T-helper 22 cell (primary cell): ENCODE measurements around the gene KCNH4.
"Not testable (repeated sequence)": the region's sequence is repeated elsewhere in the genome, so short reads cannot be mapped to it uniquely, and the experiment has no call there.

ENCODE experiments used
- DNase-seq: peaks from one replicate; pipeline ENCODE4 v3.0.0-alpha.2; 2020; ENCODE audit warnings: low read depth

KCNH4 gene

DNA sequence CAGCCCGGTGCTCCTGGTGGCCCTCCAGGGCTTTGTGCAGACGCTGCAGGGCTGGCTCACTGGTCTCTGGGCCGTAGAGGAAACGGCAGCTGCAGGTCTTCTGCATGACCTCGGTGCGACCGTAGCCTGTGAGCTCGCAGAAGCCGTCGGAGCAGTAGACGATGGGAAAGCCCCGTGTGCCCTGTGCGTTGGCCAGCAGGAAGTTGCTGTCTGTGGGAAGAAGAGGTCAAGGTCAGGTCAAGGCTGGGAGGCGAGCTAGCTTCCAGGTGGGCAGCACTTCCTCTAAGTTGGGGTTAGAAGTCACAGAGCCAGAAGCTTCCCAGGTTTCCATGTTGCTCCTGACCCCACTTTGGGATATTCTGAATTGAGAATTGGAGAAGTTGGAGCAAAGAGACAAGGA is 2.1 kb downstream of the KCNH4 start:
- DNase-seq = no peak

DNA sequence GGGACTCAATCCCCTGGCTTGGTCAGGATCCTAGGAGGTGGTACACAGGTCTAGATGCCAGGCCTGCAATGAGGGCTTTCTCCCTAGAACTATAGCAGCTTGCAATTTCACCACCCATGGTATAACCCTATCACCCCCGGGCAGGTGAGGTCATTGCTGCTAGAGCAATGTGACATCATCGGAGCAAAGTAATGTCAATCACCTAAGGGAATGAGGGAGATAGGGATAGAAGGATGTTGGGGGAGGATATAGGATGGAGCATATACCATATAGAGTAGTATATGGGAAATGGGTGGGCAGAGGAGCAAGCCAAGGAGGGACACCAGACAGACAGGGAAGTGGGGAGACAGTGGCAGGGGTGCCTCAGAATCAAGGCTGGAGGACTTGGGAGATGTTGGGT is 3.3 kb downstream of the KCNH4 start:
- DNase-seq = no peak

GRCh38 chr17:42174126-42174783 is 6.7 kb downstream of the KCNH4 start:
- no peak for DNase-seq

- no peak for DNase-seq
Measured at GRCh38 chr17:42171831-42172230, 9.1 kb downstream of the KCNH4 start.

GRCh38 chr17:42169351-42169750 is 11.6 kb downstream of the KCNH4 start:
- no peak for DNase-seq

- no peak for DNase-seq
Measured at GRCh38 chr17:42167807-42168206, 13.1 kb downstream of the KCNH4 start.

GRCh38 chr17:42166196-42166763 is 14.7 kb downstream of the KCNH4 start:
- no peak for DNase-seq

DNA sequence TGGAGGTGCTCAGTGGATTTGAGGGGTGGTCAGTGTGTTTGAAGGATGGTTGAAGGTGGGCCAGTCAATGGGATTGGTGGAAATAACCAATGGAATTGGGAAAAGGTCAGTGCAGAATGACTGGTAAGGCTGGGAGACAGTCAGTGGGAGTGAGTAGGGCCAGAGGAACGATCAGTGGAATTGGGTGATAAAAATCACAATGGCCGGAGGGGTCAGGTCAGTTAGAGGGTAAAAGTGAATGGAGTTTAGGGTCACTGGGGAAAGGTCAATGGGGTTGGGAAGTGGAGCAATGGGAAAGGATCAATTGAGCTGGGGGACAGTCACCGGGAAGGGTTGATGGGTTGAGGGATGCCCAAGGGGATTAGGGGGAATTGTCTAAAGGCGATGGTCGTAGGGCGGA is 15.2 kb downstream of the KCNH4 start:
- DNase-seq = no peak

DNA sequence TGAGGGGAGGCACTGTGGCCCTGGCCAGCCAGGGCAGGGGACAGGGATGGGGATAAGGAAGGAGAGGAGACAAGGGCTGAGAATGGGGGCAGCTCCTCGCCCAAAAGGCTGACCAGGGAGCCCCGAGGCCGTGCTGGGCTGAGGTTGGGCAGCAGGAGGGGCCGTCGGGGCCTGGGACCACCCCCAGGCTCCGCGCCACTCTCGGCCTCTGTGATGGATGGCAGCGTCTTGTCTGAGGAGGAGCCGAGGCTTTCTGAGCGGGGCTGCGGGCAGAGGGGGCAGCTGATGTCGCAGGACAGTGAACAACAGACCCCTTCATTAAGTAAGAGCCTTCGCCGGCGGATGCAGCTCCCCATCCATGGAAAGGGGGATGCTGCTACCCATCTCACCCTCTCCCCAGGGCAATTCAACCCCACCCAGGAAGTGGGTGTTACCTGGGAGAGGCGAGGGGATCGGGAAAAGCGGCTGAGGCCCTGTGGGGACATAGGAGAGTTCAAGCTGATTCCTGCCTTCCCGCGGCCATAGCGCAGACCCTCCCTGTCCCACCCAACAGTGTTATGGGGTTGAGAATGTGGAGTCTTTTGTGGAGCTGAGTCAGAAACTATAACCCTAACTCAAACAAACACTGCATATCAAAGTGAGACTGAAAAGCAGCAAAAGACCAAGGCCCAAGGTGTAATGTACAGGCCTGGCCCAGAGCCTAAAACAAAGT is 17.1 kb downstream of the KCNH4 start:
- DNase-seq = no peak

DNA sequence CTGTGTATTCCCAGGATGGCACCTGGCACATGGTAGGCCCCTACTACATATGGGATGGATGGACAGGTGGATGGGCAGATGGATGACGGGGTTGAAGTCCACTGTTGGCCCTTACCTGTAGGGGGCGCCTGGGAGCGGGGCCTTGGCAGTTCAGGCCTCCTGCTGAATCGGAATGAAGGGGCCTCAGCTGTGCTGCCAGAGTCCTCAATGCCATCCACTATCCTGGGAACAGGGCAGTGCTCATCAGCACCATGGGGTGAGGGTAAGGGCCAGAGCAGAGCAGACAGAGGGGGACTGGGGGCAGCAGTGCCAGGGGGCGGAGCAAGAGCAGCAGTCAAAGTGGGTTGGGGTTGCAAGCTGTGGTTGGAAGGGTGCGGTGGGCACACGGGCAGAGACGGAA is 17.8 kb downstream of the KCNH4 start:
- DNase-seq = no peak

DNA sequence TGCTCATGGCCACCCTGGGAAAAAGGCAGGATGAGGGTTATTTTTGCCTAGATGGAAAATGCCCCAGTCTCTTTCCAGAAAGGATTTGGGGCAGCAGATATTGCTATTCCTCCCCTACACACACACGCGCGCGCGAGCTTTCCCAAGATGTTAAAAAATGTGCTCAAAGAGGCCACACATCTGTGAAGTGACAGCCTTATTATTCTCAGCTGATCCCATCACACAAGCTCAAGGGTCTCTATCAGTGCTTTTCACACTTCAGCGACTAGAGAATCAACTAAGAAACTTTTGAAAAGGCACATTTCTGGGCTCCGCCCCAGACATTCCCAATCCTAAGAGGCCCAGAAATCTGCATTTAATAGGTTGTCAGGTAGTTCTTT is 20.4 kb downstream of the KCNH4 start:
- no peak for DNase-seq

DNA sequence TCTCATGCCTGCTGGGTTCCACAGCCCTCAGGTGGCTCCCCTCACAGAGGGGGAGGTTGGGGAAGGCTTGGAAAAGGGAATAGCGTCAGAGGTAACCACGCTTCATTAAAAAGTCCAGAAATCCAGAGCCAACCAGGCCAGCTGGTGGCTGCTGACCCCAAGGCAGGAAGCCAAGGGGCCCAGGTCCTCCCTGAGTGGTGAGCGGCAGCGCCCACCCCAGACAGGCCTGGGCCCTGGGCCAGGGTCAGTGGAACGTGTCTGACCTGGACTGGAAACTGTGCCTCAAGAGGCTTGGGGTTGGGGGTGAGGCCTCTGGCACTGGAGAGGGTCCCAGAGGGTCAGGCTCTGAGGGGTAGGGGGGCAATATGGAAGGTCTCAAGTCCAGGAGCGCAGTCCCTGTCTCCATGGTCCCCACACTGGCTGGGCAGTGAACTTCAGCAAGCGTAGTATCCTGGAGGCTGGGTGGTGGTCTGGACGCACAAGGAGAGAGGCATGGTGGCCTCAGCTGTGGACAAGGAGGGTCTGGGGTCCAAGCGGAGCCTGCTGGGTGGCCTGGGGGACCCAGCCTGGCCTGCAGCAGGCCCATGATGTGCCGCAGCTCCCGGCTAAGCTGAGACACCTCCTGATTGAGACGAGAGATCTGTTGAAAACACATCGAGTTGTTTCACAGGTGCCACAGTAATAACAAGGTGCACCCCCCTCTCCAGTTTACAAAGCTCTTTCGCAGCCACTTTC is 21.0 kb downstream of the KCNH4 start:
- DNase-seq = no peak

- DNase-seq = no peak
Measured at GRCh38 chr17:42155614-42156045, 25.3 kb downstream of the KCNH4 start.

DNA sequence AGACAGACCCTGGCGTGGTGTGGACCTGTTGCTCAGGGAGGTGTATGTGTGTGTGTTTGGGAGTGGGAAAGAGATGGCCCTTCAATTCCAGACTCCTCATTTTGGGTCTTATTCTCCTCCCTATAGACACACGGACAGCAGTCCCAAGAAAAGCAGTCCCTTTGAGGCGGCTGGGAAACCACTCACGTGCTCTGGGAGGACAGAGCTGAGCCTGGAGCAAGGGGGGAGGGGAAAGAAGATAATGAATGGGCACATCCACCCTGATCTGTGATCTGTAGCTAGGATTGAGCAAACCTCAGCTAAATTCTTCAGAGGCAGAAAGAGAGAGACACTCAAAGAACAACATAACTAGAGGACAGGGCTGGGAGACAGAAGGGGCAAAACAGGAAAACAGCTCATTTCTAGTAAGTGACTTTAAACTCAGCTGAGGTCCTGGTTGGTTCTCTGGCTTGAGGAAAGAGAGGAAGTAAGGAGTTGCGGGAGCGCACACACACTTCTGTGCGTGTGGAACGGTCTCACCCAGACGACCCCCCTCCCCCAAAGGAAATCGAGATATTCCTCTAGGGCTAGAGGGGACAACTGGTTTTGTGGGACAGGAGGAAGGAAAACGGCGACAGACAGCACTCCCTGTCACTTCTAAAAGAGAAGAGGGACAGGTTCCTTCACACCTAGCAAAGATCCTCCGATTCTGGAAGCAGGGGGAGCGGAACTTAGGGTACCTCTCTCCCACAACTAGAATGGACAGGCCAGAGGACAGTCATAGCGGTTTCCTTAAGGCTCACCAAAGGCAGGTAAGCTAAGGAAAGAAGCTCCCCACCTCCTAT is 26.8 kb downstream of the KCNH4 start:
- no peak for DNase-seq

DNA sequence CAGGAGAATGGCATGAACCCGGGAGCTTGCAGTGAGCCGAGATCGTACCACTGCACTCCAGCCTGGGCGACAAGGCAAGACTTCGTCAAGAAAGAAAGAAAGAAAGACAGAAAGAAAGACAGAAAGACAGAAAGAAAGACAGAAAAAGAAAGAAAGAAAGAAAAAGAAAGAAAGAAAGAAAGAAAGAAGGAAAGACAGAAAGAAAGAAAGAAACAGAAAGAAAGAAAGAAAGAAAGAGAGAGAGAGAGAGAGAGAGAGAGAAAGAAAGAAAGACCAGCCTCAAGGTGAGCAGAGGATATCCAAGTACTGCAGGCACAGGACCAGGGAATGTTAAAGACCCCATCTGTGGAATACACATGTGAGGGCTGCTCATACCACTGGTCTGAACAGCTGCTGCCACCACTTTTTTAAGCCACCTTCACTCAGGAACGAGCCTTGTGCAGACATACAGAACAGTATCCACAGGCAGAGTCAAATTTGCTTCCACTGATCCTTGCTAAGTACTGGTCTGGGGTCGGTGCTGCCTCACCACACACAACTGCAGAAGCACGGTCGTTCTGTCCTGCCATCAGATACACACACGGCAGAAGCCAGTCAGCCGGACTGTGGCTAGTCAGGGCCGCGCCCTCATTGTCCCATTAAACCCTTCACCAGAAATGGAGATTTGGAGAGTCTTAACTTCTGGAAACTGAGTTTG is 33.9 kb downstream of the KCNH4 start:
- DNase-seq = no peak

GRCh38 chr17:42143138-42143537 is 37.8 kb downstream of the KCNH4 start:
- DNase-seq = not testable (repeated sequence)

GRCh38 chr17:42142371-42142896 is 38.5 kb downstream of the KCNH4 start:
- no peak for DNase-seq

DNA sequence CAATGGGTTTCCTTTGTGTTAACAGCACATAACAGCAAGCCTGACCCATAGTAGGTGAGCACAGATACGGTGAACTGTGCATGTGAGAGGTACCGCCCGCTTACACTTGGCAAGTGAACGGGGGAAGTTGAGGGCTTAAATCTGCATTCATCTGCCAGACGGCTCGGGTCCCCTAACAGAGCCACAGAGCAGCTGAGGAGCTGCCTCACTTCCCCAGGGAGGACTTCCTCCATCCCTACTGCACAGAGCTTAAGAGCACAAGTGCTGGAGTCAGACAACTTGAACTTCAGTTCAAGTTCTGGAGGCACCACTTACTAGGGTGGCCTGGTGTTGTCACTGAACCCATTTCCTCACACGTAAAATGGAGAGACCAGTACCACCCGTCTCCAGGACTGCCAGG is 39.6 kb downstream of the KCNH4 start:
- DNase-seq = no peak

GRCh38 chr17:42140690-42141089 is 40.3 kb downstream of the KCNH4 start:
- not testable (repeated sequence) for DNase-seq

DNA sequence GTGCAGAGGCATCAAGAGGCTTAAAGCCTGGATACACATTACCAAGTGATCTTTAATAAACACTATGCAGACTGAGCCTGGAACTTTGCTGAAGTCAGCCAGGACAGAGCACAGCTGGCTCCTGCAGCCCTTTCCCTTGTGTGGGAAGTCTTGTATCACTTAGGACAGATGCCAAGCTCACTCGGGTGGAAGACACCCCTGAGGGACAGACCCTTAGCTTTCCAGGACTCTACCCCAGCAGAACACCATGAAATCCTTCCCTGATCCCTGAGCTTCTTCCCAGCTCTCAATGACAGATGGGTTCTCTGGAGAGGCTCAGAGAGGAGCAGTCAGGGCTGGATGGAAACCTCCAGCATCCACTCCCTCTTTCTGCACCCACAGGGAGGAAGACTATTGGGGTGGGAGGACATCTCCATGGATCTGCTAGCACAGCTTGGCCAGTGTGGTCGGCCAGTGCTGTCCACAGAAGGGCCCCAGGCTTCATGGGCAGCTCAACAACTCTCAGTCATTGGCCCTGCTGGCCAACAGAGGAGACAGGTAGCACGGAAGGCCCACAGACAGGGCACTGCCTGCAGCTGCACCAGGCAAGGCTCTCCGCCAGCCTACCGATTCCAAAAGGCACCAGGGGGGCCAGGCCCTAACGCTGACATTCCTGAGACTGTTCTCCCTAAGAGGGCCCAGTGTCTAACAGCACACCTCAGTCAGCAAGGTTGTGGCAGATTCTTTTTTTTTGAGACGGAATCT is 42.0 kb downstream of the KCNH4 start:
- no peak for DNase-seq
